ENCODE results near the gene CALD1.

CALD1 gene

DNA sequence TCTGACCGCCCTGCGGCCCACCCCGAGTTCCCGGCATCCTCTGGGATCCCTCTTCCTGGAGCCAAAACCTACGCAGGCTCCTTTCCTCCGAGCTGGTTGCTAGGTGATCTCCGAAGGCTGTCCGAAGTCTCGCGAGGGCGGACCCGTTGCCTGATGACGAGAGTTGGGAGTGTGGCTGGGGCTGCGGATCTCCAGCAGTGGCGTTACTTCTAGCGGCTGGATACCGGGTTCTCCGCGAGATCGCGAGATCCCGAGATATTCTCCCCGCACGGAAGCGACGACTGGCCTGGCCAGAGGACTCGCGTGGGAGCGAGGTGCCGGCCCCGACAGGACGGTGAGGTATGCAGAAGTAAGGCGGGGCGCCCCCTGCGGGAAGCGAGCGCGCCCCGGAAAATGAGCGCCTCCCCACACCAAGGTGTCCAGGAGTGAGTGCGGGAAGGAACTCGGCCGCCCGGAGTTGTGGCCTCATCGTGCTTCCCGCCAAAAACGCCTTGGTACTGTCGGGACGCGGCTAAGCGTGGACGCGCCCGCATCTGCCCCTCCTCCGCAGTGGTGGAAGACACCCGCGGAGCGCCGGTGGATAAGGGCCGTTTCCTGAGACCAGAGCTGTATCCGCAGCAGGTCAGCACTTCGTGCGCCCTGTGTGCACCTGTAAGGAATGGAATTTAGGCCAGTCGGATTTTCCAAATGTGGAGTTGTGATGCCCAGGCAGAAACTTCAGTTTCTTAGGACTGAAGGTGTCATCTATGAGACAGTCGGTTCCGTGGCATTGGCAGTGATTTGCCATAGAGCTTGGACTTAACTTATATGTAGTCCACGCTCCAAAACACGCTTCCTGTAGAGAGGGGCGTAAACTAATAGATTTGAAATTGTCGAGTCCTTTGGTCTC lies 207.2 kb downstream of the CALD1 start, which contains the start of gene AGBL3:
Gene AGBL3 (plus strand): TSS at position 146 of the 889 bp plus-strand sequence. CDS start 1,426 bp downstream, outside the sequence.
- Histone ChIP-seq H3K4me2 (ENCODE audit: low read length) (peak within 1 kb of the TSS; percentile 78), H3K4me1 (ENCODE audit: control insufficient read depth in 1 of 2, insufficient read depth in 2 of 2, low read length in 2 of 2) (no peaks in the 10 kb centered on the region), H3K14ac (ENCODE audit: low read length) (peak within 1 kb of the TSS; percentile 83), H2BK12ac (ENCODE audit: low read length) (no peak within 1 kb of the TSS), H2AFZ (ENCODE audit: insufficient read depth, low read length, poor library complexity) (peak within 1 kb of the TSS; percentile 82), H3K27me3 (ENCODE audit: insufficient read depth, low read length) (no peaks in the 10 kb centered on the region), H3K79me2 (ENCODE audit: control insufficient read depth, insufficient read depth, low read length, poor library complexity) (no peaks in the 10 kb centered on the region), H2AK5ac (ENCODE audit: low read length) (no peak within 1 kb of the TSS), H2BK120ac (ENCODE audit: insufficient read depth, low read length, poor library complexity) (peak within 1 kb of the TSS; percentile 76), H2BK5ac (ENCODE audit: low read depth, low read length, poor library complexity) (peak within 1 kb of the TSS; percentile 43), H4K91ac (ENCODE audit: low read depth, low read length) (peak within 1 kb of the TSS; percentile 67), H3K4ac (ENCODE audit: low read depth, low read length) (peak within 1 kb of the TSS; percentile 59), H3K18ac (ENCODE audit: low read length) (peak within 1 kb of the TSS; percentile 68), H3K9ac (ENCODE audit: low read length) (peak within 1 kb of the TSS; percentile 84), H3K79me1 (ENCODE audit: low read length) (peaks cover 6% of the 10 kb centered on the region), H3K23ac (ENCODE audit: low read length) (no peak within 1 kb of the TSS), H3K4me3 (ENCODE audit: low read depth, low read length) (peak within 1 kb of the TSS; percentile 81), H4K12ac (ENCODE audit: low read depth, low read length) (peak within 1 kb of the TSS; percentile 92), H4K8ac (ENCODE audit: low read depth, low read length) (peak within 1 kb of the TSS; percentile 97), H3K27ac (ENCODE audit: low read depth, low read length) (peak within 1 kb of the TSS; percentile 48), H3K36me3 (ENCODE audit: control insufficient read depth in 1 of 2, insufficient read depth in 2 of 2, low read length in 2 of 2) (no peaks in the 10 kb centered on the region), H3K9me3 (ENCODE audit: insufficient read depth, low read depth, low read length) (no peaks in the 10 kb centered on the region)
- WGBS (ENCODE audit: extremely low coverage, insufficient coverage, insufficient read length), result no CpG with 5 or more reads among the region's 70 CpGs
- peak; percentile 69 to 84 for DNase-seq

DNA sequence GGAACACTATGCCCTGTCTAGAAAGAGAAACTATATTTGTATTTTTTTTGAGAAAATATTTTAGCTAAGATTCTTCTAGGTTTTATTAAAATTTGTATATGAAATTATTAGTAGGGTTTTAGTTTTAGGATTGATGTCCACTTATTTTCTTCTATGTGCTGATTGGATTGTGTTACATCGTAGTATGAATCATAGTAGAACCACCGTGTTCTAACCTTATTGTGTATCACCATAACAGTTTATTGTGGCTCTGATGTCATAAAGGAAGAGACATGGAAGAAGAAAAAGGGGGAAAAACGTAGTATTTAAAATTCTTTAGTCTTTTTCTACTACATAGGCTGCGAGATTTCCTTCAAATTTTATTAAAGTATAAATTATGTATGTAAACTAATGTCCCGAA lies 208.7 kb downstream of the CALD1 start:
- Histone ChIP-seq H2BK120ac (ENCODE audit: insufficient read depth, low read length, poor library complexity) (no peak overlapping the region), H3K23ac (ENCODE audit: low read length) (no peak overlapping the region), H3K9me3 (ENCODE audit: insufficient read depth, low read depth, low read length) (no peaks in the 10 kb centered on the region), H3K79me1 (ENCODE audit: low read length) (peaks cover 6% of the 10 kb centered on the region), H3K4me1 (ENCODE audit: control insufficient read depth in 1 of 2, insufficient read depth in 2 of 2, low read length in 2 of 2) (no peaks in the 10 kb centered on the region), H2BK5ac (ENCODE audit: low read depth, low read length, poor library complexity) (no peak overlapping the region), H3K9ac (ENCODE audit: low read length) (no peak overlapping the region), H4K8ac (ENCODE audit: low read depth, low read length) (no peak overlapping the region), H3K4ac (ENCODE audit: low read depth, low read length) (no peak overlapping the region), H3K79me2 (ENCODE audit: control insufficient read depth, insufficient read depth, low read length, poor library complexity) (no peaks in the 10 kb centered on the region), H2AK5ac (ENCODE audit: low read length) (no peak overlapping the region), H2AFZ (ENCODE audit: insufficient read depth, low read length, poor library complexity) (no peak overlapping the region), H3K4me3 (ENCODE audit: low read depth, low read length) (no peak overlapping the region), H3K14ac (ENCODE audit: low read length) (no peak overlapping the region), H3K36me3 (ENCODE audit: control insufficient read depth in 1 of 2, insufficient read depth in 2 of 2, low read length in 2 of 2) (no peaks in the 10 kb centered on the region), H3K27me3 (ENCODE audit: insufficient read depth, low read length) (no peaks in the 10 kb centered on the region), H3K27ac (ENCODE audit: low read depth, low read length) (no peak overlapping the region), H4K12ac (ENCODE audit: low read depth, low read length) (no peak overlapping the region), H4K91ac (ENCODE audit: low read depth, low read length) (no peak overlapping the region), H3K4me2 (ENCODE audit: low read length) (no peak overlapping the region), H2BK12ac (ENCODE audit: low read length) (no peak overlapping the region), H3K18ac (ENCODE audit: low read length) (no peak overlapping the region)
- no peak for DNase-seq
- no CpG with 5 or more reads among the region's 5 CpGs for WGBS (ENCODE audit: extremely low coverage, insufficient coverage, insufficient read length)

DNA sequence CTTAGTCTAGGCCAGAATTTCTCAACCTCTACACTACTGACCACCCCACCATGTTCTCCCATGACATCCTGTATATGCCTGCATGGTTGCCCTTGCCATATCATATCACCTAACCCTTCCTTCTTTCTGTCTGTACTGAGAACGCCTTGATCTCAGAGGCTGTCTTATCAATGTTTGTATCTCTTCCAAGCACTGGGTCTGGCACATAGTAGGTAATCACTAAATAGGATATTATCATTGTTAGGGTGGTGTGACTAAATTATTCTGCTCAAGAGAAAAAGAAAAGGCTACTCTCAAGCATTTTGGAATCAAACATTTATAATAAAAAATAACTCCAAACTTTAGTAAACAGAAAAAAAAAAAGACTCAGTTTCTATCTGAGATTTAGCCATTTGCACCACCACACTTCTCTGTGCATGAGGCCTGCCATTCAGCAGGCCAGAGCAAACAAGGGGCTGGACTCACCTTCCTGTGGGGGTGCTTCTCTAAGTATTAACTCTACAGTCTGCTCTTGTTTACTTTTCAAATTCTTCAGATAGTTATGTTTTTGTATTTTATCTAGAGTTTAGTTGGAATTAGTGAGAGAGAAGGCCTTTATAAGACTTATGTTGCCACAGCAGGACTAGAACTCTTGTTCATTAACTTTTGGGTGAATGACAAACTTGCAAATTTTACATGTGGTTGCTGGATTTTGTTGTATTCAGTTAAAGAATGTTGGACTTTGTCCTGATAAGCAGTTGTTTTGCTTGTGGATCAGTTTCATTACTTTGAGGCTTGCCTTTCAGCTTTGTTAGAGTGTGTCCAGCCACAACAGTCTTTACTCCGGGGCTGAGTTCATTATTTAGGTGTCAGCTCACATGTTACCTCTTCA lies 212.3 kb downstream of the CALD1 start:
- Histone ChIP-seq H2AFZ (ENCODE audit: insufficient read depth, low read length, poor library complexity) (no peak overlapping the region), H3K4me2 (ENCODE audit: low read length) (no peak overlapping the region), H3K4me3 (ENCODE audit: low read depth, low read length) (no peak overlapping the region), H3K23ac (ENCODE audit: low read length) (no peak overlapping the region), H3K9me3 (ENCODE audit: insufficient read depth, low read depth, low read length) (no peaks in the 10 kb centered on the region), H3K79me1 (ENCODE audit: low read length) (peaks cover 1% of the 10 kb centered on the region), H3K9ac (ENCODE audit: low read length) (no peak overlapping the region), H3K18ac (ENCODE audit: low read length) (no peak overlapping the region), H4K12ac (ENCODE audit: low read depth, low read length) (no peak overlapping the region), H2BK5ac (ENCODE audit: low read depth, low read length, poor library complexity) (no peak overlapping the region), H4K8ac (ENCODE audit: low read depth, low read length) (no peak overlapping the region), H2AK5ac (ENCODE audit: low read length) (no peak overlapping the region), H3K4me1 (ENCODE audit: control insufficient read depth in 1 of 2, insufficient read depth in 2 of 2, low read length in 2 of 2) (no peaks in the 10 kb centered on the region), H3K79me2 (ENCODE audit: control insufficient read depth, insufficient read depth, low read length, poor library complexity) (no peaks in the 10 kb centered on the region), H3K36me3 (ENCODE audit: control insufficient read depth in 1 of 2, insufficient read depth in 2 of 2, low read length in 2 of 2) (peaks cover 0 to 4% of the 10 kb centered on the region in 2 experiments), H3K27ac (ENCODE audit: low read depth, low read length) (no peak overlapping the region), H2BK120ac (ENCODE audit: insufficient read depth, low read length, poor library complexity) (no peak overlapping the region), H2BK12ac (ENCODE audit: low read length) (no peak overlapping the region), H3K27me3 (ENCODE audit: insufficient read depth, low read length) (no peaks in the 10 kb centered on the region), H3K14ac (ENCODE audit: low read length) (no peak overlapping the region), H3K4ac (ENCODE audit: low read depth, low read length) (no peak overlapping the region), H4K91ac (ENCODE audit: low read depth, low read length) (no peak overlapping the region)
- DNase-seq, result no peak
- WGBS (ENCODE audit: extremely low coverage, insufficient coverage, insufficient read length), result no CpG with 5 or more reads among the region's 2 CpGs

DNA sequence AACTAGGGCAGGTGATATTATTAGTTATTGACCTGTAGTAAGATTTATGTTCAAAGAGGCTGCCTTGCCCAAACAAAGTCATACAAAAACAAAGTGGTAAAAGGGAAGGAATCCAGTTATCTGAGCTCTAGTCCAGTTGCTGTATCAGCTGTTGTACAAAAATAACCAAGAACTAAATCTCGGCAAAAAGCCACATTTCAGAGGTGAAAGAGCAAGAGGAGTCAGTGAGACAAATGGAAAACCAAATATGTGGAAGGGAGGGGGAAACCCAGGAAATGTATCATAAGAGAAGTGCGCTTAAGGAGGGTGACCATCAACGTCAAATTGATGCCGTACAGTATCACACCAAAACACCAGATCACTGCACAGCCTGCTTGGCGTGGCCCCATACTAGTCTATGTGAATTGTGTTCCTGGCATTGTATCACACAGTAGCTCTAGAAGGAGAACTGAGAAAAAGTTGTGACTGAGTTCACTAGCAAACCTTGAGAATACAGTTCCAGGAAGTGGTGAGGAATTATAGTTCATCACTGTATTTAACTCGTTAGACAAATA lies 213.3 kb downstream of the CALD1 start:
- H3K4me1 ChIP-seq (ENCODE audit: control insufficient read depth in 1 of 2, insufficient read depth in 2 of 2, low read length in 2 of 2), result no peaks in the 10 kb centered on the region

More for the DNA sequence above, 213.3 kb downstream of the CALD1 start:
- Histone ChIP-seq H3K9ac (ENCODE audit: low read length) (no peak overlapping the region), H3K79me2 (ENCODE audit: control insufficient read depth, insufficient read depth, low read length, poor library complexity) (no peaks in the 10 kb centered on the region), H2BK120ac (ENCODE audit: insufficient read depth, low read length, poor library complexity) (no peak overlapping the region), H3K18ac (ENCODE audit: low read length) (no peak overlapping the region), H3K4ac (ENCODE audit: low read depth, low read length) (no peak overlapping the region), H3K79me1 (ENCODE audit: low read length) (no peaks in the 10 kb centered on the region), H4K8ac (ENCODE audit: low read depth, low read length) (no peak overlapping the region), H4K91ac (ENCODE audit: low read depth, low read length) (no peak overlapping the region), H3K27me3 (ENCODE audit: insufficient read depth, low read length) (no peaks in the 10 kb centered on the region), H3K27ac (ENCODE audit: low read depth, low read length) (no peak overlapping the region), H3K14ac (ENCODE audit: low read length) (no peak overlapping the region), H4K12ac (ENCODE audit: low read depth, low read length) (no peak overlapping the region), H3K4me3 (ENCODE audit: low read depth, low read length) (no peak overlapping the region), H2BK12ac (ENCODE audit: low read length) (no peak overlapping the region), H3K23ac (ENCODE audit: low read length) (no peak overlapping the region), H2BK5ac (ENCODE audit: low read depth, low read length, poor library complexity) (no peak overlapping the region), H2AK5ac (ENCODE audit: low read length) (no peak overlapping the region), H3K36me3 (ENCODE audit: control insufficient read depth in 1 of 2, insufficient read depth in 2 of 2, low read length in 2 of 2) (peaks cover 0 to 6% of the 10 kb centered on the region in 2 experiments), H3K4me2 (ENCODE audit: low read length) (no peak overlapping the region), H3K9me3 (ENCODE audit: insufficient read depth, low read depth, low read length) (no peaks in the 10 kb centered on the region), H2AFZ (ENCODE audit: insufficient read depth, low read length, poor library complexity) (no peak overlapping the region)
- no peak for DNase-seq
- no CpG with 5 or more reads among the region's 6 CpGs for WGBS (ENCODE audit: extremely low coverage, insufficient coverage, insufficient read length)
